HG03571 (cell line): ENCODE results near the gene BOD1.

ENCODE experiments used
- ATAC-seq: cut with Tn5 transposase; IDR thresholded peaks from one replicate; pipeline ENCODE4 v1.9.1; 2021; ENCODE audit not compliant: unreplicated experiment

The BOD1 gene

GRCh38 chr5:173640156-173640804, 23.8 kb upstream of the BOD1 start:
- no peak for ATAC-seq

- no peak for ATAC-seq
Measured at GRCh38 chr5:173638126-173639040, 21.9 kb upstream of the BOD1 start.

DNA sequence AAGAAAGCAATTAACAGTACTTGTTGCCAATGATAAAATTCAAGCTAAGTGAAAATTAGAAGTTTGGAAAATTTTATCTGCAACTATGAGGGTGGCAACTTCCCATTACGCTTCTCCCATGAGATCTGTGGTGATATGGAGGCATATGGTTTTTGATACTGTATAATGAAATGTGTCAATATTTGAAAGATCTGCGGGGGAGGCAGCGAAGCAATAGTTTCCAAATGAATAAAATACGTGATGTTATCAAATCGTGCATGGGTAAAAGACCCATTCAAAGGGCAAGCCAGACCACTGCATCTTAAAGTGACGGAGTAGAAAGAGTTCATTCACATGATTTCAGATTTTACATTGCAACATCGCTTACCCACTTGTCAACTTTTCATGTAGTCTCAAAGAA, 20.9 kb upstream of the BOD1 start:
- no peak for ATAC-seq

DNA sequence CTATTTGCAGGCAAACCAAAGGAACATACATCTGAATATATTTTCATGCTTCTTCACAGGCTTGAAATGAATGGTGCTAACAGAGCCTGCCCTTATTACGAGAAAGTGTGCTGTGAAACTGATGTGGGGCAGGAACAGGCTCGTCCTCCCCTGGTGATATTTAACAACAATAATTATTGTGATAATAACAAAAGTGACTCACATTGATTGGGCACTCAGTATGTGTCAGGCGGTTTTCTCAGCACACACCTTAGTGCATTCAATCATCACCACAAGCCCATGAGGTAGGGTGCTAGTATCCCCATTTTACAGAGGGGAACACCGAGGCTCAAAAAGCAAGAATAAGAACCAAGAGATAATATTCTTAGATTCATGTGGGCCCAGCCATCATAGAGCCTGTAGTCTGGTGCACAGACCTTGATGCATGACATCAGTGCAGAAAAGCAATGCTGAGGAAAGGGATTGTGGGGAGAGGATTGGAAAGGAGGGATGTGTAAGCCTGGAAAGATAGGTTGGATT, 18.1 kb upstream of the BOD1 start:
- no peak for ATAC-seq

GRCh38 chr5:173633304-173633703, 16.9 kb upstream of the BOD1 start:
- ATAC-seq: no peak

- ATAC-seq: no peak
Measured at GRCh38 chr5:173631478-173631877, 15.0 kb upstream of the BOD1 start.

- ATAC-seq: no peak
Measured at GRCh38 chr5:173630724-173631365, 14.4 kb upstream of the BOD1 start.

DNA sequence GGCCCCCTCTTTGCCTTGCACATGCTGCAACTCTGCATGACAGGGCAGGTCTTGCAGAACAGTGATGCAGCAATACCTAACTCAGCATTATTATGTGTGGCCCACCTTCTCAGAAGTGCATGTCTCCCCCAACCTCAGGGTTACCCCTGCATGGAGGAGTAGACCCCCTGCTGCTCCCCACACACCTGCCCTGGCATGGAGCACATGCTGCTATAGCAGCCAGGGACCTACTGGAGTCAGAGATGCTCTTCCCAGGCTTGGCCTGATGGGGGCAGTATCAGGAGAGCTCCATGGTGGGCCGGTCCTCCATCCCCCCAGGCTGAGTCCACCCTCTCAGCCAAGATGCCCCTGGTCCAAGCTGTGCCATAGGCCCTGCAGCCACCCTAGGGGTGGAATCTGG, 13.2 kb upstream of the BOD1 start:
- no peak for ATAC-seq

DNA sequence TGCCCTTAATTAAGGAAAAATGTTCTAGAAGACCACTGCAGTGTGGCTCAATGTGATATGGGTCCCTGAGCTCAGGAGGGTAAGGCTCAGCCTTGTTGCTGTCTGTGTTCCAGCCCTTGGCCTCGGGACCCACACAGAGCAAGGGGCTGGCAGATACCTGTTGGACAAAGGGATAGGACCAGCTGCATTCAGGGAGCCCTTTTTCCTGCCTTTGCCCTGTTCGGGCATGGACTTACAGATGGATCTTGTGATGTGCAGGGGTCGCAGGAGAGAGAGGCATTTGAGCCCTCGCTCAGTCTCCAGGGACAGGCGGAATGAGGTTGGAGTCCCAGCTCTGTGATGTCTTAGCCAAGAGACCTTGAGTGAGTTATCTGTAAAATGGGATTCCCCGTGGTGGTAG, 12.1 kb upstream of the BOD1 start:
- ATAC-seq: no peak

DNA sequence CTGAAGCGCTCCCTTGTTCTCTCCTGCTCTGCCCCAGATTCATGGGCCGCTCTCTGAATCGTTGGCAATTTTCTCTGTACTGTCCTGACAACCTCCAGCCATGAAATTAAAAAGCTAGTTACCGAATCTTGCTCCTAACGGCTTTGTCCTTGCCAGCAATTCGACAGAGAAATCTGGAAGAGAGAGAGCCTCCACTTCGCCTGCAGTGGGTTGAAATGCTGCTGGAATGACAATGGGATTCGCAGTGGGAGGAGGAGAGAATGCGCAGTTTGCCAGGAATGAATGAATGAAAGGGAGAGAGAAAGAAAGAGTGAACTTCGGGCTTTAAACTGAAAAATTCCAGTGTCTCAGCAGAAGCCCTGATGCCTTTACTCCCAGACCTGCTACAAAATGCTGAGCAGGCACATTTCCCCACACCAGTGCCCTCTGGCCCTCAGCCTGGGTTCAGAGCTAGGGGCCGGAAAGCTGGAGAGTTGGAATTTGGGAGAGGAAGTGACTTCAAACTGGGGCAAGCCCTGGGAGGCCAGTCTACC, 11.5 kb upstream of the BOD1 start:
- ATAC-seq: no peak

DNA sequence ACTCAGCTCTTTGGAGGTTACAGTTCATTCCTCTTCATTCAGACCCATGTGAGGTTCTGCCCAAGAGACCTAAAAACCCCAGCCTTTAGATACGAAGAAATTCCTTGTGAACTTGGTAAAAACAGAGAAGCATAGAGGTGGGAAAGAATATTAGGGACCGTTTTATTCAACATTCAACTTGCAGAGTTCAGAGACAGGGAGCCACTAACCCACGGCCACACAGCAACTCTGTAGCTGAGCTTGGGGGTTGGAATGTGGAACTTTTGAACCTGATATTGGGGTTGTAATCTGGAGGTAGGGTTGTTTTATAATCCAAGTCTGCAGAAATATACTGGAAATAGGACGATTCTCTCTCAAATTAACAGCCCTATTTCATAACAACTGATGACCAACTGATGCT, 10.8 kb upstream of the BOD1 start:
- no peak for ATAC-seq

DNA sequence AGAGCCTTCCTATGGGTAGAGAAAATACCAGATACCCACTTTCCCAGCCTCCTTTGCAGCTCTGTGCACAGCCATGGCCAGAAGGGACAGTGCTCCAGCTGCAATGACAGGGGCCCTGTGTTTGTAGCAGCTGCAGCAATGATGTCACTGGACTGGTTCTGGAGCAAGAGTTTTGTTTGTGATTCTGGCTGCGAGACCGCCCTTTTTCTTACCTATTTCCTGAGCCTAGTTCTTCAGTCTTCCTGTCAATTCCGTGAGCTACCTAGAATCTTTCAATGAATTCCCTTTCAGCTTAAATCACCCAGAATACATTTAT, 10.0 kb upstream of the BOD1 start:
- no peak for ATAC-seq

DNA sequence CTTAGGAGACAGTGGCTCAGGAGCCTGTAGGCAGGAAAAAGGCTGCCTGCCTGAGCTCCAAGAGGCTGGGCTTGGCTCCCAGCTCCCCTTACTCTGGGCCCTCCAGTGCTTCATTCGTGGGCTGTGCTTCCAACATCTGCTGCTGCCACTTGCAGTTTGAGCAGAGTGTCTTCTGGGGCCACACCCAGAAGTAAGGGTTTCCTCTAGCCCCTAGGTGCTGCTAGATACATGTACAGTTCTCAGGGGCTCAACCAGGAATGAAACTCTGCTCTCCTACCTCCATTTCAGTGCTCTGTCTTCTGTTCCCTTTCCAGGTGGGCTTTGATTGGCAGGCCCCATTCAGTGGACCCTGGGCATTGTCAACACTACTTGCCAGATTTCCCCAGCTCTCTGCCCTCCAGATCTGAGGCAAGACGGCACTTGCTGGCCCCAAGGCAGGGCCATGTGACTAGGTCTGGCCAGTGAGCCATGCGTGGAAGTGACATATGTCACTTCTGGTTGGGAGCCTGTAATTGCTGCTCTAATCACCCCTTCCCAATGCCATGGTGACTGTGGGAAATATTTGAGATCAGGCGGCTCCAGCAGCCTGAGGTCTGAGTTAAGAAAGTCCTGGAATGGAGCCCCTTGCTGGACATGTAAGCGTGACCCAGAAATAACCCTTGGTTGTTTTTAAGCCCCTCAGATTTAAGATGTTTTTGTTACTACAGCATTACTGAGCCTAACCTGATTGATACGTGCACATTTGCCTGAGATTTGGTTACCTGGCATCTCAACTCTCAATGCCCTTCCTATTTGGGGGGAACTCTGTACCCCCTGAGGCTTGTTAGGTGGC, 9.4 kb upstream of the BOD1 start:
- peak; percentile 47 for ATAC-seq

DNA sequence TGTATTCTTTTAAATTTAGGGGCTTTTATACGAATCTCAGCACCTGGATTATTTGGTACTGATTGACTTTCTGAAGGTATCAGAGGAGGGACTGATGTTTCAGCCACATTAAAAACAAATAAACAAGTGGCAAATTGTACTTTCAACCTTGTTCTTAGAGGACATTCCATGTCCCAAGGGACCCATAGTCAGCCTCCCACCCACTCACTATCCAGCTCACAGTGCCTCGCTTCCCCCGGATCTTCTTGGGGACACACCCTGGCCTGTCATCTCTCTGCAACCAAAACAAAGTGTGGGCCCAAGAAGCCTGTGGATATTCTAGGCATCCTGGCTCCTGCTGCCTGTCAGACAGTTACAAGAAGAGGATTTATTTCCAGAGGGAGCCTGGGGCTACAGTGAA, 8.8 kb upstream of the BOD1 start:
- no peak for ATAC-seq

DNA sequence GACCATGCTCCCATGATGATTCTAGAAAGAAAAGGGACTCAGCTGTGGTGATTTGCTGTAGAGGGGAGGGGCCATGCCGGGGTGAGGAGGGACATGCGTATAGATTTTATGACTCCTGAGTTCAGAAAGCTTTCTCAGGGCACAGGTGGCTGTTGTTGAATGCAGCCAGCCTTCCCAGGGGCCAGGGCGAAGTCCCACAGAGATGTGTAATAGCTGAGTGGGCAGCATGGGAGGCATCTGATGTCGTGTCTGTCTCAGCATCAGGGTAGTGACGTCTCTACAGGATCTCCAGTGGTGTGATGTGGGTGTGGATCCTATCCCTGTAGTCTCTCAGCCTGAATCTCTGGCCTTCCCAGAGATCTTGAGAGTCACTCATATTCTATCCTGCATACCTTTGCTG, 7.8 kb upstream of the BOD1 start:
- no peak for ATAC-seq

GRCh38 chr5:173623789-173624188, 7.3 kb upstream of the BOD1 start:
- no peak for ATAC-seq

DNA sequence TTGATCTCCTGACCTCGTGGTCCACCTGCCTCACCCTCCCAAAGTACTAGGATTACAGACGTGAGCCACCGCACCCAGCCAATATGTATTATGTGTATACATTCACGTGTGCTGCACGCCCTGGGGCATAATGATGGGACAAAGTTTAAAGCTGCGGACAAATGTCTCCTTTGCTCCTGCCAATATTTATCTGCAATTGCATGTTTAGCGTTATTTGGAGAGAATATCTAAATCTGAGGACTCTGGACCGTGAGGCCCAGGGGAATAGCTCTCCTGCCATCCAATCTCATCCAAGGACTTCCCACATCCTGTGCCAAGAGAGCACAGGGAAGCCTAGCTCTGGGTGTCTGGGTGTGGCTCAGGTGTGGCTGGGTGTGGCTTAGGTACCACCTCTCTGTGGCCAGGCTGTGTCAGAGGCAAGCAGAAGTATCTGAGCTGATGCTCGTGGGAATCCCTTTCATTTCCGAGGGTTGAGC, 6.9 kb upstream of the BOD1 start:
- no peak for ATAC-seq

- no peak for ATAC-seq
Measured at GRCh38 chr5:173622183-173623047, 6.0 kb upstream of the BOD1 start.

- ATAC-seq: no peak
Measured at GRCh38 chr5:173620784-173621183, 4.3 kb upstream of the BOD1 start.
